Skeletal muscle satellite cell (primary cell): ENCODE measurements around the gene SIGMAR1.

Source experiments
- H3K27me3 ChIP-seq: 2 replicates; pipeline ENCODE4 v1.7.0; 2013; ENCODE audit warnings: low read length; ENCODE audit not compliant: control insufficient read depth, insufficient read depth
- H3K36me3 ChIP-seq: 2 replicates; pipeline ENCODE4 v1.7.0; 2013; ENCODE audit warnings: mild to moderate bottlenecking, control low read depth, low read length; ENCODE audit not compliant: insufficient read depth
- H3K4me1 ChIP-seq: 2 replicates; pipeline ENCODE4 v1.7.0; 2013; ENCODE audit warnings: low read length; ENCODE audit not compliant: control insufficient read depth, insufficient read depth
- H3K4me2 ChIP-seq: 2 replicates; pipeline ENCODE4 v1.7.0; 2013; ENCODE audit warnings: mild to moderate bottlenecking, low read length
- H3K4me3 ChIP-seq: 2 replicates; pipeline ENCODE4 v1.7.0; 2013; ENCODE audit warnings: low read length
- H3K9ac ChIP-seq: 2 replicates; pipeline ENCODE4 v1.7.0; 2013; ENCODE audit warnings: mild to moderate bottlenecking, low read depth, low read length, moderate library complexity
- H3K9me3 ChIP-seq: replicated peaks from 2 replicates; pipeline ENCODE4 v1.7.0; 2013; ENCODE audit warnings: mild to moderate bottlenecking, control low read depth, low read length

The SIGMAR1 gene

DNA sequence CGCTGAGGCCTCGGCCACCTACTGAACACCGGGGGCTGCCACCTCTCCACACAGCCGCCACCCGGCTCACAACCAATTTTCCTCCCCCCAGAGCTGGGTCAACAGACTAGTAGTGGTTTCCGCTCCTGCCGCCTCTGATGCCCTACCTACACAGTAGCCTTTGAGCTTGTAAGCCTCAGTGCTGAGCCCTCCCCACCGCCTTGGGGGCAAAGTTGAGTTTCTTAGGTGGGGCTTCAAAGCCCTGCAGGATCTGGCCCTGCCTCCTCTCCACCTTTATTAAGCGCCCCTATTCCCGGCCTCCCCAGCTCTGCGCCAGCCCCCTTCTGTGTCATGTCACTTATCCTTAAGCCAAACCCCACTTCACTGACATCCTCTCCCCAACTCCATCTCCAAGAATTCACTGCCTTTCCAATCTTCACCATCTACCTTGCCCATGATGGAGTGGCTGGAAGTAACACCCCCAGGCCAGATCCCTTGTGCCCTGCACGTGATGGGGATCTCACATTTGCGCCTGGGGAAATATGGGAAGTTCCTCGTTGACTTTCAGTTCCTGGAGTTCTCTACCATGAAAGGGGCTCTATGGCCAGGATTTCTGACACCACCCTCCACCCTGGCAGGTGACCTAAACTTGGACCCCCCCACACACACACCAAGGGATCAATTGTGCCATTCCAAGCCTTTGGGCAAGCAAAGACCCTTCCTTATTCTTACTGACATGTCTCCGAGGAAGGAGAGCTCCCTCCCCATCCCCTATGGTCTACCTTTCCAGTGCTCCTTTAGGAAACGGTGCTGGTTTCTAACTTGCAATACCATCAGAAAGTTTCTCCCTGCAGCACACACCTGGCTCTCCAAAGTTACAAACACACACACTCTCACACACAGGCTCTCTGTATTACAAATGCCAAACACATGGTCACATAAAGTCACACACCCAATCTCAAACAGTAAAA lies 45.4 kb downstream of the SIGMAR1 start:
- H3K9ac ChIP-seq: no peak overlapping the region
- H3K36me3 ChIP-seq: no peaks in the 10 kb centered on the region
- H3K4me3 ChIP-seq: no peak overlapping the region
- peaks cover 89% of the 10 kb centered on the region for H3K27me3 ChIP-seq
- H3K4me2 ChIP-seq: no peak overlapping the region
- H3K4me1 ChIP-seq: peaks cover 3% of the 10 kb centered on the region
- no peaks in the 10 kb centered on the region for H3K9me3 ChIP-seq

DNA sequence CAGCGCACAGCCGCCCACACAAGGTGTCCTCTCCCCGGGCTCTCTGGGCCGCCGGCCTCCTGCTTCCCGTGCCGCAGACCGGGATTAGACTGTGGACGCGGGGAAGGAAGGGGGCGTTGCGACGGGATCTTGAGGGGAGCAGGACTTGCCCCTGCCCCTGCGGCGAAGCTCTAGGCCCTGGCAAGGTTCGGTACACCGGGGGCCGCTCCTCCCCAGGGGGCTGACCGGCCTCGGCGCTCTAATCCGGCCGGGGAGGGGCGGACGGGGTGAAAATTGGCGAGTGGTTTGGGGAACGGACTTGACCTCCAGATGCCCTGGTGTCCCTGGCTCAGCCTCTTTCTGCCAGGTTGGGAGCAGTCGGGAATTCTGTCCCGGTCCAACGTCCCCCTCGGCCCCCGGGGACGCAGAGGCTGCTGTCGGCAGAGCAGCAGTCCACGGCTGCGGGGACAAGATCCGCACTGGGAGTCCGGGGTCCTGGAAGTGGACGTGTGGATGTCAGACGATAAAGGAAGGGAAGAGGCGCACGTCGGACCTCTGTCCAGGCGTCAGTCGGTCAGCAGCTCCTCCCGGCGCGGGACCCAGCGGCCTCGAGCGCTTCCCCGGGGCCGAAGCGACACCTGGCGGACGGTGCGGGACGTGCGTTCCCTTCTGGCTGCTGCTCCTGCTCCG lies 46.2 kb downstream of the SIGMAR1 start:
- H3K9me3 ChIP-seq: no peaks in the 10 kb centered on the region
- peaks cover 3% of the 10 kb centered on the region for H3K4me1 ChIP-seq
- peaks cover 89% of the 10 kb centered on the region for H3K27me3 ChIP-seq
- no peak overlapping the region for H3K4me3 ChIP-seq
- H3K36me3 ChIP-seq: no peaks in the 10 kb centered on the region
- peak overlapping the region; percentile 50 for H3K4me2 ChIP-seq
- H3K9ac ChIP-seq: no peak overlapping the region

DNA sequence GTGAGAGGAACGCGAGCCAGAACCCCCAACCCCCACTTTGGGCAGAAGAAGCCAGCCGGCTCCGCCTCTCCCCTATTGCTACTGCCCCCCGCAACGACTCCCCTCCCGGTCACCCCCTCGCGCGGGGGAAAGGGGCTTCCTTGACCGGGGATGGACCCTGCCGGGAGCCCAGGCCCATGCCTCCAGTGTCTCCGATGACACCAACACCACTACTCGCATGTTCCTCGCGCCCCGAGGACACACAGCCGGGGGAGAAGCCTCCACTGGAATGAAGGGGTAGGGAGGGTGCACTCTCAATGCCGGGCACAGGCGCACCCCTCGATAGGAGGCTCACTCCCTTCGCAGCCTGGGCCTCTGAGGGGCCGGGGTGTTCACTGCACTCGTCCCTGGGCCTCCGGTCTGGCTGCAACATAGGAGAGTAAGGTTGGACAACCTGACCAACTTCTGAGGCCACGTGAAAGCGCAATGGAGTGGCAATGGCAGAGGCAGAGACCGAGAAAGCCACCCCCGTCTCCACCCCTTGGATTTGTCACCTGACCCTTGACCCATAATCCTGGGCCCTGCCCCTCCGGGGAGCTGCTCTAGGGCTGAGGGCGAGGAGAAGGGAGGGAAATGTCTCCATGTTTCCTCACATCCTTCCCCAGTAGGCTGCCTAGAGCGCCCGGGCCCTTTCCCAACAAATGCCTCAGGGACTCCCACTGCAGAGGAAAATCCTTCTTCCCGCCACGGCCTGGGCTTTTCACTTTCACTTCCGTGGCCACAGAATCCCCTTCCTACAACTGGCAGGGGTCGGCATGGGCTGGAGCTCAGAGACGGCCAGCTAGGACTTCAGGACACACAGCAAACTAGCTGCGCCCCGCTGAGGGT lies 47.0 kb downstream of the SIGMAR1 start:
- H3K9ac ChIP-seq: no peak overlapping the region
- H3K9me3 ChIP-seq: no peaks in the 10 kb centered on the region
- H3K4me1 ChIP-seq: peaks cover 3% of the 10 kb centered on the region
- H3K27me3 ChIP-seq: peaks cover 91% of the 10 kb centered on the region
- peak overlapping the region; percentile 63 for H3K4me2 ChIP-seq
- no peaks in the 10 kb centered on the region for H3K36me3 ChIP-seq
- H3K4me3 ChIP-seq: no peak overlapping the region

DNA sequence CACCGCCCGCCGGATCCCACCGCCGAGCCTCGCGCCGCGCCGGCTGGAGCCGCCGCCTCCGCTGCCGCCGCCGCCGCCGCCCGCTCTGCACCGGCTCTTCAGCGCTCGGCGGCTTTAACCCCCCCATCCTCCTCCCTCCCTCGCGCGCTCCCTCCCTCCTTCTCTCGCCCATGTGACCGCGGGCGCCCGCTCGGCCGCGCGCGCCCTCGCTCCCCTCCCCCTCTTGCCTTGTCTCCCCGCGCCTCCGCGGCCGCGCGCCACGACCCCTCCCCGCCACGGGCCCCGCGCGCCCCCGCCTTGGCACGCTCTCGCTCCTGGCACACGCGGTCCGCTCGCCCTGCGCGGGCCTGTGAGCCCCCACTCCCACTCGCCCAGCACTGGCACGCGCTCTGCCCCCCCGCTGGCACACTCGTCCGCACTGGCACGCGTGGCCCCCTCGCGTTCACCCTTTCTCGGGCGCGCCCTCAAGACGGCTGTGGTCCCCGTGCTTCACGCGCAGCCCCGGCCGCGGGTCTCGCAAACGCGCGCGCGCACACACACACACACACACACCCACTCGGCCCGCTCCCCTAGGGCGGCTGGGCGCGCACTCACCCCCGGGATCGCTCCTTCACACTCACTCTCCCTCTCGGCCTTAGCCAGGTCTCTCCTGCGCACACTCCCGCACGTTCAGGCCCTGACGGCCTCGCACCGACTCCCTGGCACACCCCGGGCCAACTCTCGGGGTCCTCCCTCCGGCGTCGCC lies 47.8 kb downstream of the SIGMAR1 start, which contains the start of gene CNTFR:
TSS of gene CNTFR (minus strand) at position 89 of the 745 bp plus-strand sequence. CDS start 20,743 bp downstream, outside the sequence.
- no peaks in the 10 kb centered on the region for H3K9me3 ChIP-seq
- no peak within 1 kb of the TSS for H3K9ac ChIP-seq
- peaks cover 3% of the 10 kb centered on the region for H3K4me1 ChIP-seq
- peaks cover 94% of the 10 kb centered on the region for H3K27me3 ChIP-seq
- H3K4me2 ChIP-seq: peak within 1 kb of the TSS; percentile 63
- H3K36me3 ChIP-seq: no peaks in the 10 kb centered on the region
- peak within 1 kb of the TSS; percentile 12 for H3K4me3 ChIP-seq

DNA sequence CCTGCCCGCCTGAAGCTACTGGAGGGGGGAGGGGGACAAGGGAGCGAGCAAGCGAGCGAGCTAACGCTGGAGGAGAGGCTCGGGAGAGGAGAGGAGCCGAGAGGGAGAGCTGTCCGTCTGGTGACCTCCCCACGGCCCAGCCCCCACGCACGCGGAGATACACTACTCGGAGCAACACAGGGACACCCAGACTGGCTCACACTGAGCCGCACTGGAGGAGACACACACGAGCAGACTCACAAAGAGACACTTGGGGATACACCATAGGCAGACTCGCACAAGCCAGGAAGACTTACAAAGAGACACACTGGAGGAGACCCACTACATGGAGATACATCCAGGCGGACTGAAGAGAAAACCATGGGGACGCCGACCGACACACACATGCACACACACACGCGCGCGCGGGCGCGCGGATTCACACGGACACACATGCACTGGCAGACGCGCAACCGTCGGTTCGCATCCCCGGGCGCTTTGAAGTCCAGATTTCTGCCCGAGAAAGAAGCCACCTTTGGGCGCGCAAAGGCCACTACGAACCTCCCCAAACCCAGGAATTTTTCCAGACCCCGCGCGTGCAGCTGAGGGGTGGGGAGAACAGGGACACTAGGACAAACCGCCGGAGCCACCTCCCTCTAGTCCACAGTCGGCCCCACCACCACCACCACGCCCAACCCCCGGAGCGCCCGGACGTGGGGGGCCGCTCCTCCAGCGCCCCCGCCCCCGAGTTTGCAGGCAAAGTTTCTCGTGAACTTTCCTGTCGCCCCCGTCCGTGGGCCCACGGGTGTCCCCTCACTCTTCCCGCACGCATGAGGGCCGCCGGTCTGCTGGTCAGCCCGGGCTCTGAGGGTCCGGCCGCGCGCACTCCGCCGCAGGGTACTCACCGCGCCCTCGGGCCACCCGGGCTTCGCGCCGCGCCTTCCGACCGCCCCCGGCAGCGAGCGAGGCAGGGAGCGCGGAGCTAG lies 48.6 kb downstream of the SIGMAR1 start:
- Histone ChIP-seq H3K9ac (no peak overlapping the region), H3K4me1 (peaks cover 3% of the 10 kb centered on the region), H3K4me2 (peak overlapping the region; percentile 63), H3K27me3 (peaks cover 96% of the 10 kb centered on the region), H3K9me3 (no peaks in the 10 kb centered on the region), H3K4me3 (peak overlapping the region; percentile 12), H3K36me3 (no peaks in the 10 kb centered on the region)

DNA sequence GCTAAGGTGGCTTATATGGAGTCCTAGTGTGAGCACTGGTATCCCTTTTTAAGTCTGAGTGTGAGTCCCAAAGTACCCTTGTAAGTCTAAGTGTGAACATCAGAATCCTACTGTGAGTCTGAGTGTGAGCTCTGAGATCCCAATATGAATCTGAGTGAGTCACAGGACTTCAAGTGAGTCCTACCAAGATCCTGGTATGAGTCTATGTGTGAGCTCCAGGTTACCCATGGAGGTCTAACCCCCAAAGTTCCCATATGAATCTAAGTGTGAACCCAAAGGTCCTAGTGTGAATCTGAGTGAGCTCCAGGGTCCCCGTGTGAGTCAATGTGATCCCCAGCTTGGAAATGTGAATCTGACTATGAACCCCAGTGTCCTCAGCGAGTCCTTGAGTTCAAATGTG lies 50.3 kb downstream of the SIGMAR1 start:
- H3K4me1 ChIP-seq: peaks cover 3% of the 10 kb centered on the region
- H3K4me3 ChIP-seq: no peak overlapping the region
- no peaks in the 10 kb centered on the region for H3K36me3 ChIP-seq
- no peaks in the 10 kb centered on the region for H3K9me3 ChIP-seq
- no peak overlapping the region for H3K9ac ChIP-seq
- no peak overlapping the region for H3K4me2 ChIP-seq
- H3K27me3 ChIP-seq: peaks cover 92% of the 10 kb centered on the region

DNA sequence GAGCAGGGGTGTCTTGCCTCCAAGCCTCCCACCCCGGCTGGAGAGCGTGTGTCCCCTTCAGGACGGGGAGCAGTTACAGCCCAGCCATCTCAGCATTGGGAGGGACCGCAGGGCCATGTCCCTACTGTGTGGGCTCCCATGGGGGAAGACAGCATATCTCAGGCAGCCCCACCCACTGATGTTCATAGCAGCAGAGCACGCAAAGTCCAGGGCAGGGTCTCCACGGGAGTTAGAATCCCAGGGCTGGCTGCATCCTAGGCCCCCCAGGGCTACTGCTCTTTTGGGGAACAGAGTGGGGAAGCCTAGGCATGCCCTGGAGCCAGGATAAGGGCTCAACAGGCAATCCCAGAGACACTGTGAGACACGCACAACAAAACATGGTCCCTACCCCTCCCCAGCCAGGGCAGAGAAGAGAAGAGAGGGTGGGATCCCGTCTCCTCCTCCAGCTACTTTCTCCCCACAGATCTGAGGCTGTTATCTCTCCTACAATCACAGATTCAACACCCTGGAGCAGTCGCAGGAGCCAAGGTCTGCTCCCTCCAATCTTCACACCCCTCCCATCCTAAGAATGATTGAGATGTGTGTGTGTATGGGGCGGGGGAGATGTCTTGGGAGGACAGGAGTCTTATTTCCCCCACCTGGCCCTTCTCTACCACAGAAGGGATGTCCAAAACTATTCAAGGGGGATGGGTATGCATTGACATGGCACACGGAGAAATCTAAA lies 51.5 kb downstream of the SIGMAR1 start:
- no peak overlapping the region for H3K9ac ChIP-seq
- H3K27me3 ChIP-seq: peaks cover 91% of the 10 kb centered on the region
- H3K4me3 ChIP-seq: no peak overlapping the region
- peaks cover 3% of the 10 kb centered on the region for H3K4me1 ChIP-seq
- H3K36me3 ChIP-seq: no peaks in the 10 kb centered on the region
- H3K4me2 ChIP-seq: no peak overlapping the region
- no peaks in the 10 kb centered on the region for H3K9me3 ChIP-seq

DNA sequence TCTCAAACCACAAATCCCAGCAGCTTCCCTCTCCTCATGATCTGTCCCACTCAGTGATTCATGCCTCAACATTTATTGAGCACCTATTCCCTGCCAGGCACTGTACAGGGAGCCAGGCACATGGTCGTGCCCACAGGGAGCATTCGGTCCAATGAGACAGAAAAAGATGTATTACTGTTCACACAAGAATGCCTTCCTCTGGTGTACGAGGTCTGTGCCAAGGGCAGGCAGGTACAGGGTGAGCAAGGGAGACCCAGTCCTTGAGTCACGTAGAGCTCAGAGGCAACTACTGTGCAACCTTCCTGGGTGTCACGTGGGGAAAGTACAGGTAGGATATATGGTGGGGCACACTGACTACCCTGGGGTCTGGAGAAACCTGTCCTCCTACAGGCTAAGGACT lies 52.6 kb downstream of the SIGMAR1 start:
- H3K9me3 ChIP-seq: no peaks in the 10 kb centered on the region
- H3K4me3 ChIP-seq: no peak overlapping the region
- H3K27me3 ChIP-seq: peaks cover 90% of the 10 kb centered on the region
- H3K4me2 ChIP-seq: no peak overlapping the region
- H3K9ac ChIP-seq: no peak overlapping the region
- peaks cover 3% of the 10 kb centered on the region for H3K4me1 ChIP-seq
- no peaks in the 10 kb centered on the region for H3K36me3 ChIP-seq
